SK-N-SH (cell line): Measurements from ENCODE around the gene IFI16. TPM values are rescaled to one million over a fixed set of nuclear protein-coding genes. Genes with fewer than 3 reads are reported as not detected.

Experiments
- CTCF ChIA-PET: fragments of 300-600, 350-600 bp; formaldehyde crosslinking; extraction: SDS; loops from one replicate; lab custom pipeline; 2021; lab: Yijun Ruan, JAX
- POLR2A ChIA-PET: fragments of 350-600 bp; sonication (Branson Sonifier 250); formaldehyde crosslinking; extraction: SDS; loops from one replicate; lab custom pipeline; 2020; ENCODE audit warnings: antibody characterized with exemption, inconsistent platforms; lab: Yijun Ruan, JAX
- DNase-seq: peaks from one replicate; pipeline ENCODE4 v3.0.0; 2012
- H2AFZ ChIP-seq: fragments of 200-600 bp; sonication (generic); 2 replicates; pipeline ENCODE4 v1.8.1; 2016; ENCODE audit warnings: antibody characterized with exemption, mild to moderate bottlenecking, low read depth
- H3F3A ChIP-seq: fragments of 200-600 bp; sonication (generic); replicated peaks from 2 replicates; pipeline ENCODE3; 2016; ENCODE audit warnings: antibody characterized with exemption, mild to moderate bottlenecking; ENCODE audit not compliant: insufficient read depth
- H3K27ac ChIP-seq, 2 experiments: fragments of 200-500 bp in 1 of 2; fragments of 200-600 bp in 1 of 2; sonication (Bioruptor generic) in 1 of 2; sonication (generic), shearing (Covaris generic) in 1 of 2; 2 replicates each; pipeline versions ENCODE4 v1.5.1 to v1.6.1; 2014 to 2016; ENCODE audit warnings: low read depth in 2 of 2, inconsistent platforms in 1 of 2, low read length in 1 of 2, mild to moderate bottlenecking in 1 of 2, mixed read lengths in 1 of 2
- H3K27me3 ChIP-seq: fragments of 200-600 bp; sonication (generic), shearing (Covaris generic); 2 replicates; pipeline ENCODE4 v1.6.1; 2016; ENCODE audit warnings: mixed run types; ENCODE audit not compliant: insufficient read depth
- H3K36me3 ChIP-seq, 2 experiments: fragments of 200-500 bp in 1 of 2; fragments of 200-600 bp in 1 of 2; sonication (Bioruptor generic) in 1 of 2; sonication (generic) in 1 of 2; replicated peaks in 1 of 2; 2 replicates each; pipeline versions ENCODE3 to v1.5.1; 2014 to 2016; ENCODE audit warnings: low read length in 1 of 2, mild to moderate bottlenecking in 1 of 2; ENCODE audit not compliant: insufficient read depth in 2 of 2, control insufficient read depth in 1 of 2
- H3K4me1 ChIP-seq, 2 experiments: fragments of 200-500 bp in 1 of 2; fragments of 200-600 bp in 1 of 2; sonication (Bioruptor generic) in 1 of 2; sonication (generic), shearing (Covaris generic) in 1 of 2; 2 replicates each; pipeline versions ENCODE4 v1.5.1 to v1.6.1; 2014 to 2016; ENCODE audit warnings: low read depth in 1 of 2, low read length in 1 of 2, mixed run types in 1 of 2; ENCODE audit not compliant: insufficient read depth in 2 of 2, control insufficient read depth in 1 of 2
- H3K4me2 ChIP-seq: fragments of 200-600 bp; sonication (generic), shearing (Covaris generic); 2 replicates; pipeline ENCODE4 v1.6.1; 2017; ENCODE audit warnings: mixed run types
- H3K4me3 ChIP-seq, 2 experiments: fragments of 200-500 bp in 1 of 2; fragments of 200-600 bp in 1 of 2; sonication (Bioruptor generic) in 1 of 2; sonication (generic), shearing (Covaris generic) in 1 of 2; 2 replicates each; pipeline versions ENCODE4 v1.5.1 to v1.8.1; 2014 to 2016; ENCODE audit warnings: low read depth in 2 of 2, inconsistent platforms in 1 of 2, low read length in 1 of 2, mild to moderate bottlenecking in 1 of 2, mixed read lengths in 1 of 2, moderate library complexity in 1 of 2
- H3K79me2 ChIP-seq: fragments of 200-600 bp; sonication (generic); 2 replicates; pipeline ENCODE4 v1.8.1; 2017; ENCODE audit warnings: mild to moderate bottlenecking; ENCODE audit not compliant: insufficient read depth
- H3K9ac ChIP-seq: fragments of 200-600 bp; sonication (generic); 2 replicates; pipeline ENCODE4 v1.6.1; 2017; ENCODE audit warnings: mixed run types
- H3K9me2 ChIP-seq: fragments of 200-600 bp; sonication (generic); 2 replicates; pipeline ENCODE4 v1.6.1; 2017; ENCODE audit warnings: mixed run types
- H3K9me3 ChIP-seq: fragments of 200-600 bp; sonication (generic); 2 replicates; pipeline ENCODE4 v1.6.1; 2017; ENCODE audit warnings: mixed run types, mild to moderate bottlenecking, moderate library complexity
- H4K20me1 ChIP-seq: fragments of 200-600 bp; sonication (generic); 2 replicates; pipeline ENCODE4 v1.6.1; 2017; ENCODE audit warnings: mild to moderate bottlenecking, mixed run types; ENCODE audit not compliant: insufficient read depth
- ELF1 ChIP-seq: IDR thresholded peaks from 2 replicates; pipeline ENCODE4 v1.4.0; 2012
- EP300 ChIP-seq, 2 experiments: IDR thresholded peaks; 2 replicates each; pipeline versions ENCODE4 v1.4.0 to v1.6.1; 2012; ENCODE audit warnings: borderline replicate concordance in 1 of 2, low read depth in 1 of 2, low read length in 1 of 2
- EZH2phosphoT487 ChIP-seq: fragments of 200-600 bp; sonication (generic); IDR thresholded peaks from 2 replicates; pipeline ENCODE4 v1.6.1; 2017; ENCODE audit warnings: low read depth, mixed run types, mild to moderate bottlenecking, antibody characterized with exemption, moderate library complexity, borderline replicate concordance
- FOSL2 ChIP-seq: IDR thresholded peaks from 2 replicates; pipeline ENCODE4 v1.4.0; 2012; ENCODE audit warnings: low read depth, mild to moderate bottlenecking, moderate library complexity, borderline replicate concordance
- FOXM1 ChIP-seq: IDR thresholded peaks from 2 replicates; pipeline ENCODE4 v1.4.0; 2012; ENCODE audit warnings: low read depth, mild to moderate bottlenecking
- GATA2 ChIP-seq: sonication (generic); formaldehyde crosslinking; IDR thresholded peaks from 2 replicates; pipeline ENCODE4 v1.5.0; 2020; ENCODE audit warnings: mild to moderate bottlenecking, missing genetic modification reagents
- MEF2A ChIP-seq: IDR thresholded peaks from 2 replicates; pipeline ENCODE4 v1.4.0; 2012; ENCODE audit warnings: low read depth, borderline replicate concordance
- MXI1 ChIP-seq: IDR thresholded peaks from 2 replicates; pipeline ENCODE4 v1.6.1; 2012; ENCODE audit warnings: mild to moderate bottlenecking, low read depth, low read length, improper control_type of control experiment
- NRF1 ChIP-seq: IDR thresholded peaks from 2 replicates; pipeline ENCODE4 v1.6.1; 2012; ENCODE audit warnings: low read depth, mild to moderate bottlenecking, low read length
- POLR2AphosphoS5 ChIP-seq: IDR thresholded peaks from 2 replicates; pipeline ENCODE4 v1.6.1; 2012; ENCODE audit warnings: low read depth, low read length
- RCOR1 ChIP-seq: fragments of 150-350 bp; IDR thresholded peaks from 2 replicates; pipeline ENCODE4 v1.6.1; 2017; ENCODE audit warnings: antibody characterized with exemption, low read length
- RXRA ChIP-seq: IDR thresholded peaks from 2 replicates; pipeline ENCODE4 v1.4.0; 2012; ENCODE audit warnings: low read depth, mild to moderate bottlenecking, borderline replicate concordance
- SIN3A ChIP-seq: IDR thresholded peaks from 2 replicates; pipeline ENCODE4 v1.6.1; 2012; ENCODE audit warnings: low read depth, mild to moderate bottlenecking, low read length, moderate library complexity, borderline replicate concordance
- SMC3 ChIP-seq: IDR thresholded peaks from 2 replicates; pipeline ENCODE4 v1.6.1; 2012; ENCODE audit warnings: low read depth, low read length, improper control_type of control experiment
- TCF12 ChIP-seq: IDR thresholded peaks from 2 replicates; pipeline ENCODE4 v1.4.0; 2012
- TEAD4 ChIP-seq: IDR thresholded peaks from 2 replicates; pipeline ENCODE4 v1.4.0; 2012; ENCODE audit warnings: mild to moderate bottlenecking, borderline replicate concordance; ENCODE audit not compliant: insufficient read depth
- WGBS: methylation state at CpG from one replicate; pipeline ENCODE4 v1.1.6; 2017; ENCODE audit warnings: low lambda C conversion rate; 5-methylcytosine and 5-hydroxymethylcytosine counted together
- polyA plus RNA-seq, 3 experiments: library from polyadenylated mRNA; depleted of rRNA; stranded (reverse); fragments of >200 nt; gene quantifications; 2 replicates each; pipeline ENCODE4 v1.2.3, GENCODE V29; 2012
- TF ChIP-seq, protein P1 (sequence below): fragments of 150-350 bp; IDR thresholded peaks from 2 replicates; pipeline ENCODE4 v1.6.1; 2016; ENCODE audit warnings: mild to moderate bottlenecking, low read depth, low read length
- TF ChIP-seq, protein P2 (sequence below): fragments of 200-600 bp; sonication (generic); IDR thresholded peaks from 2 replicates; pipeline ENCODE4 v1.6.1; 2017; ENCODE audit warnings: antibody characterized with exemption, mild to moderate bottlenecking, moderate library complexity

IFI16 gene
- polyA plus RNA-seq, 1 of the 3 experiments (the other 2 are of a cell fraction): 56.1 TPM

DNA sequence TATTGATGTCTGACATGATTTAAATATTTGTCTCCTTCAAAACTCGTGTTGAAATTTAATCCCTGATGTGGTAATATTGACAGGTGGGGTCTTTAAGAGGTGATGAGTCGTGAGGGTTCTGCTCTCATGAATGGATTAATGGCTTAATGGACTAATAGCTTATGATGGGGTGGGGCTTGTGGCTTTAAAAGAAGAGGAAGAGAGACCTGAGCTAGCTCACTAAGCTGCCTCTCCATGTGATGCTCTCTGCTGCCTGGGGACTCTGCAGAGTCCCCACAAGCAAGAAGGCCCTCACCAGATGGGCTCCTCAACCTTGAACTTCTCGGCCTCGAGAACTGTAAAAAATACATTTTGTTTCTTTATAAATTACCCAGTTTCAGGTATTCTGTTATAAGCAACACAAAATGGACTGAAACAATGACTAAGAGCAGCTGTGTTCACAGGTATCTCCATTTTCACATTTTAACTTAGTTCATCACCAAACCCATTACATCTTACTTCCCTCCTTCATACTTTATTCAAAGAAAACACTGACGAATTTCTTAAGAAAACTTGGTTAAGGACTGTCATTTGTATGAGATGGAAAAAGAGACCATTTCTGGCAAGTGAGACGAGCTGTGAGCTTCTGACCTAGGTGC, 79.0 kb downstream of the IFI16 start:
- peaks cover 0 to 15% of the 10 kb centered on the region in 2 experiments; a peak in 3 of 4 replicates for H3K4me1 ChIP-seq
- H4K20me1 ChIP-seq: no peaks in the 10 kb centered on the region
- ChIA-PET POLR2A (no interaction called here), CTCF (interaction anchor here (1.2 to 1.6 kb wide), 5 partner anchors 13 to 885 kb away, joined by 3 to 7 read pairs (median 5); no protein-coding TSS in a partner anchor)
- no peak overlapping the region; a peak in 1 of 4 replicates for H3K4me3 ChIP-seq
- 20% methylated on average over 6 of the region's 6 CpGs for WGBS
- no peaks in the 10 kb centered on the region for H3K9me3 ChIP-seq
- no peaks in the 10 kb centered on the region for H3K36me3 ChIP-seq
- peaks cover 28% of the 10 kb centered on the region for H3F3A ChIP-seq
- H2AFZ ChIP-seq: peak overlapping the region; percentile 3; the same call in 1 of the 2 replicates
- H3K27me3 ChIP-seq: no peaks in the 10 kb centered on the region
- TF ChIP-seq RCOR1 (no peak), GATA2 (no peak), RXRA (no peak), EZH2phosphoT487 (no peak), ELF1 (no peak), SIN3A (no peak), FOXM1 (no peak), TCF12 (no peak), SMC3 (no peak), TEAD4 (no peak), MEF2A (no peak), MXI1 (no peak), POLR2AphosphoS5 (no peak), EP300 (IDR thresholded peaks at IDR 0.05; ENCODE audit: borderline replicate concordance in 1 of 2, low read depth in 1 of 2, low read length in 1 of 2) (no peak), FOSL2 (no peak), NRF1 (no peak)
- TF ChIP-seq, protein P1, sequence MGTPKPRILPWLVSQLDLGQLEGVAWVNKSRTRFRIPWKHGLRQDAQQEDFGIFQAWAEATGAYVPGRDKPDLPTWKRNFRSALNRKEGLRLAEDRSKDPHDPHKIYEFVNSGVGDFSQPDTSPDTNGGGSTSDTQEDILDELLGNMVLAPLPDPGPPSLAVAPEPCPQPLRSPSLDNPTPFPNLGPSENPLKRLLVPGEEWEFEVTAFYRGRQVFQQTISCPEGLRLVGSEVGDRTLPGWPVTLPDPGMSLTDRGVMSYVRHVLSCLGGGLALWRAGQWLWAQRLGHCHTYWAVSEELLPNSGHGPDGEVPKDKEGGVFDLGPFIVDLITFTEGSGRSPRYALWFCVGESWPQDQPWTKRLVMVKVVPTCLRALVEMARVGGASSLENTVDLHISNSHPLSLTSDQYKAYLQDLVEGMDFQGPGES: no peak
- TF ChIP-seq, protein P2, sequence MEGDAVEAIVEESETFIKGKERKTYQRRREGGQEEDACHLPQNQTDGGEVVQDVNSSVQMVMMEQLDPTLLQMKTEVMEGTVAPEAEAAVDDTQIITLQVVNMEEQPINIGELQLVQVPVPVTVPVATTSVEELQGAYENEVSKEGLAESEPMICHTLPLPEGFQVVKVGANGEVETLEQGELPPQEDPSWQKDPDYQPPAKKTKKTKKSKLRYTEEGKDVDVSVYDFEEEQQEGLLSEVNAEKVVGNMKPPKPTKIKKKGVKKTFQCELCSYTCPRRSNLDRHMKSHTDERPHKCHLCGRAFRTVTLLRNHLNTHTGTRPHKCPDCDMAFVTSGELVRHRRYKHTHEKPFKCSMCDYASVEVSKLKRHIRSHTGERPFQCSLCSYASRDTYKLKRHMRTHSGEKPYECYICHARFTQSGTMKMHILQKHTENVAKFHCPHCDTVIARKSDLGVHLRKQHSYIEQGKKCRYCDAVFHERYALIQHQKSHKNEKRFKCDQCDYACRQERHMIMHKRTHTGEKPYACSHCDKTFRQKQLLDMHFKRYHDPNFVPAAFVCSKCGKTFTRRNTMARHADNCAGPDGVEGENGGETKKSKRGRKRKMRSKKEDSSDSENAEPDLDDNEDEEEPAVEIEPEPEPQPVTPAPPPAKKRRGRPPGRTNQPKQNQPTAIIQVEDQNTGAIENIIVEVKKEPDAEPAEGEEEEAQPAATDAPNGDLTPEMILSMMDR: no peak
- no peaks in the 10 kb centered on the region for H3K9me2 ChIP-seq
- H3K79me2 ChIP-seq: no peaks in the 10 kb centered on the region
- H3K27ac ChIP-seq: peak overlapping the region in 1 of 2 experiments; percentile 54; a peak in 2 of 4 replicates
- DNase-seq: no peak
- H3K4me2 ChIP-seq: peak overlapping the region; percentile 14; the same call in 1 of the 2 replicates
- no peak overlapping the region for H3K9ac ChIP-seq
